ENCODE results near the gene ABCG1.

The ABCG1 gene

GRCh38 chr21:42187976-42188653 is 30.8 kb upstream of the ABCG1 start:
- TF ChIP-seq POU6F1 (CRISPR knock-in tag; IDR thresholded peaks at IDR 0.05; ENCODE audit: borderline replicate concordance, low read depth) (no peak), TOX (CRISPR knock-in tag; IDR thresholded peaks at IDR 0.05; ENCODE audit: borderline replicate concordance) (no peak), ZFP30 (CRISPR knock-in tag; IDR thresholded peaks at IDR 0.05) (no peak), ARNTL (CRISPR knock-in tag; IDR thresholded peaks at IDR 0.05; ENCODE audit: borderline replicate concordance, low read depth) (no peak), TCF4 (CRISPR knock-in tag; IDR thresholded peaks at IDR 0.05; ENCODE audit: borderline replicate concordance) (no peak)
- ATAC-seq = no peak

GRCh38 chr21:42188663-42189062 is 30.3 kb upstream of the ABCG1 start:
- TF ChIP-seq SNAI2 (CRISPR knock-in tag; IDR thresholded peaks at IDR 0.05) (no peak), ARNTL (CRISPR knock-in tag; IDR thresholded peaks at IDR 0.05; ENCODE audit: borderline replicate concordance, low read depth) (no peak), GLIS3 (CRISPR knock-in tag; IDR thresholded peaks at IDR 0.05) (no peak), RARB (CRISPR knock-in tag; IDR thresholded peaks at IDR 0.05) (no peak), TOX (CRISPR knock-in tag; IDR thresholded peaks at IDR 0.05; ENCODE audit: borderline replicate concordance) (no peak), TCF4 (CRISPR knock-in tag; IDR thresholded peaks at IDR 0.05; ENCODE audit: borderline replicate concordance) (no peak)
- no peak for ATAC-seq

GRCh38 chr21:42189431-42189830 is 29.5 kb upstream of the ABCG1 start:
- TF ChIP-seq ZFP30 (CRISPR knock-in tag; IDR thresholded peaks at IDR 0.05) (no peak), CREB5 (CRISPR knock-in tag; IDR thresholded peaks at IDR 0.05; ENCODE audit: low read depth) (no peak), RARB (CRISPR knock-in tag; IDR thresholded peaks at IDR 0.05) (no peak), ARNTL (CRISPR knock-in tag; IDR thresholded peaks at IDR 0.05; ENCODE audit: borderline replicate concordance, low read depth) (no peak), ZNF565 (CRISPR knock-in tag; conservative IDR thresholded peaks at IDR 0.05; ENCODE audit: low read depth) (no peak), ISL1 (CRISPR knock-in tag; IDR thresholded peaks at IDR 0.05) (no peak), CSRNP3 (CRISPR knock-in tag; IDR thresholded peaks at IDR 0.05) (no peak), ESRRG (CRISPR knock-in tag; IDR thresholded peaks at IDR 0.05) (no peak), PPARA (CRISPR knock-in tag; IDR thresholded peaks at IDR 0.05; ENCODE audit: borderline replicate concordance) (no peak), ZNF70 (CRISPR knock-in tag; IDR thresholded peaks at IDR 0.05) (no peak), TOX (CRISPR knock-in tag; IDR thresholded peaks at IDR 0.05; ENCODE audit: borderline replicate concordance) (no peak), GLIS3 (CRISPR knock-in tag; IDR thresholded peaks at IDR 0.05) (no peak), TCF4 (CRISPR knock-in tag; IDR thresholded peaks at IDR 0.05; ENCODE audit: borderline replicate concordance) (no peak), ZFP3 (CRISPR knock-in tag; IDR thresholded peaks at IDR 0.05) (no peak)
- TF ChIP-seq, protein P1, sequence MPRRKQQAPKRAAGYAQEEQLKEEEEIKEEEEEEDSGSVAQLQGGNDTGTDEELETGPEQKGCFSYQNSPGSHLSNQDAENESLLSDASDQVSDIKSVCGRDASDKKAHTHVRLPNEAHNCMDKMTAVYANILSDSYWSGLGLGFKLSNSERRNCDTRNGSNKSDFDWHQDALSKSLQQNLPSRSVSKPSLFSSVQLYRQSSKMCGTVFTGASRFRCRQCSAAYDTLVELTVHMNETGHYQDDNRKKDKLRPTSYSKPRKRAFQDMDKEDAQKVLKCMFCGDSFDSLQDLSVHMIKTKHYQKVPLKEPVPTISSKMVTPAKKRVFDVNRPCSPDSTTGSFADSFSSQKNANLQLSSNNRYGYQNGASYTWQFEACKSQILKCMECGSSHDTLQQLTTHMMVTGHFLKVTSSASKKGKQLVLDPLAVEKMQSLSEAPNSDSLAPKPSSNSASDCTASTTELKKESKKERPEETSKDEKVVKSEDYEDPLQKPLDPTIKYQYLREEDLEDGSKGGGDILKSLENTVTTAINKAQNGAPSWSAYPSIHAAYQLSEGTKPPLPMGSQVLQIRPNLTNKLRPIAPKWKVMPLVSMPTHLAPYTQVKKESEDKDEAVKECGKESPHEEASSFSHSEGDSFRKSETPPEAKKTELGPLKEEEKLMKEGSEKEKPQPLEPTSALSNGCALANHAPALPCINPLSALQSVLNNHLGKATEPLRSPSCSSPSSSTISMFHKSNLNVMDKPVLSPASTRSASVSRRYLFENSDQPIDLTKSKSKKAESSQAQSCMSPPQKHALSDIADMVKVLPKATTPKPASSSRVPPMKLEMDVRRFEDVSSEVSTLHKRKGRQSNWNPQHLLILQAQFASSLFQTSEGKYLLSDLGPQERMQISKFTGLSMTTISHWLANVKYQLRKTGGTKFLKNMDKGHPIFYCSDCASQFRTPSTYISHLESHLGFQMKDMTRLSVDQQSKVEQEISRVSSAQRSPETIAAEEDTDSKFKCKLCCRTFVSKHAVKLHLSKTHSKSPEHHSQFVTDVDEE (CRISPR knock-in tag; IDR thresholded peaks at IDR 0.05) = no peak
- ATAC-seq = no peak

- ATAC-seq = no peak
- TF ChIP-seq CSRNP3 (CRISPR knock-in tag; IDR thresholded peaks at IDR 0.05) = no peak
- TF ChIP-seq TCF4 (CRISPR knock-in tag; IDR thresholded peaks at IDR 0.05; ENCODE audit: borderline replicate concordance) = no peak
- TF ChIP-seq, protein P1 (CRISPR knock-in tag; IDR thresholded peaks at IDR 0.05) = no peak
- TF ChIP-seq, protein P2, sequence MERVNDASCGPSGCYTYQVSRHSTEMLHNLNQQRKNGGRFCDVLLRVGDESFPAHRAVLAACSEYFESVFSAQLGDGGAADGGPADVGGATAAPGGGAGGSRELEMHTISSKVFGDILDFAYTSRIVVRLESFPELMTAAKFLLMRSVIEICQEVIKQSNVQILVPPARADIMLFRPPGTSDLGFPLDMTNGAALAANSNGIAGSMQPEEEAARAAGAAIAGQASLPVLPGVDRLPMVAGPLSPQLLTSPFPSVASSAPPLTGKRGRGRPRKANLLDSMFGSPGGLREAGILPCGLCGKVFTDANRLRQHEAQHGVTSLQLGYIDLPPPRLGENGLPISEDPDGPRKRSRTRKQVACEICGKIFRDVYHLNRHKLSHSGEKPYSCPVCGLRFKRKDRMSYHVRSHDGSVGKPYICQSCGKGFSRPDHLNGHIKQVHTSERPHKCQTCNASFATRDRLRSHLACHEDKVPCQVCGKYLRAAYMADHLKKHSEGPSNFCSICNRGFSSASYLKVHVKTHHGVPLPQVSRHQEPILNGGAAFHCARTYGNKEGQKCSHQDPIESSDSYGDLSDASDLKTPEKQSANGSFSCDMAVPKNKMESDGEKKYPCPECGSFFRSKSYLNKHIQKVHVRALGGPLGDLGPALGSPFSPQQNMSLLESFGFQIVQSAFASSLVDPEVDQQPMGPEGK (CRISPR knock-in tag; IDR thresholded peaks at IDR 0.05; ENCODE audit: borderline replicate concordance) = no peak
- TF ChIP-seq ZNF8 (CRISPR knock-in tag; IDR thresholded peaks at IDR 0.05) = no peak
- TF ChIP-seq TOX (CRISPR knock-in tag; IDR thresholded peaks at IDR 0.05; ENCODE audit: borderline replicate concordance) = no peak
- TF ChIP-seq OSR1 (CRISPR knock-in tag; IDR thresholded peaks at IDR 0.05) = no peak
These were observed 29.0 kb upstream of the ABCG1 start for GRCh38 chr21:42189860-42190485.

Measured in SK-N-SH treated with all-trans-retinoic acid at 6 μM for 48 hours (cell line).